Liver (tissue), 9 donors: Measurements from ENCODE around the gene SLC38A4. TPM values are rescaled to one million over a fixed set of nuclear protein-coding genes. Genes with fewer than 3 reads are reported as not detected.
"Not testable (repeated sequence)": the region's sequence is repeated elsewhere in the genome, so short reads cannot be mapped to it uniquely, and the experiment has no call there.

ENCODE experiments used
- DNase-seq: peaks from one replicate; pipeline ENCODE4 v3.0.0-alpha.2; 2017; ENCODE audit warnings: low spot score
- H3K27ac ChIP-seq, 2 donors: one replicate each; pipeline ENCODE4 v1.7.0; 2013; ENCODE audit warnings: inconsistent platforms in 2 of 2, low read length in 2 of 2, control low read depth in 1 of 2, low read depth in 1 of 2, mild to moderate bottlenecking in 1 of 2
- H3K27me3 ChIP-seq, 4 donors: one replicate each; pipeline versions ENCODE4 v1.6.1 to v1.7.0; 2013; ENCODE audit warnings: low read length in 3 of 4, inconsistent platforms in 1 of 4, mild to moderate bottlenecking in 1 of 4, moderate library complexity in 1 of 4; ENCODE audit not compliant: control insufficient read depth in 4 of 4, insufficient read depth in 4 of 4
- H3K36me3 ChIP-seq, 4 donors: one replicate each; pipeline versions ENCODE4 v1.6.1 to v1.7.0; 2013; ENCODE audit warnings: low read length in 3 of 4, mild to moderate bottlenecking in 3 of 4, low read depth in 1 of 4, moderate library complexity in 1 of 4; ENCODE audit not compliant: control insufficient read depth in 4 of 4, insufficient read depth in 3 of 4
- H3K4me1 ChIP-seq, 4 donors: one replicate each; pipeline versions ENCODE4 v1.6.1 to v1.7.0; 2013; ENCODE audit warnings: low read length in 3 of 4, mild to moderate bottlenecking in 3 of 4, moderate library complexity in 1 of 4; ENCODE audit not compliant: control insufficient read depth in 4 of 4, insufficient read depth in 4 of 4
- H3K4me3 ChIP-seq, 3 donors: one replicate each; pipeline versions ENCODE4 v1.6.1 to v1.7.0; 2013; ENCODE audit warnings: low read length in 3 of 3, control low read depth in 1 of 3, low read depth in 1 of 3, mild to moderate bottlenecking in 1 of 3
- H3K9ac ChIP-seq, 2 donors: one replicate each; pipeline ENCODE4 v1.7.0; 2013; ENCODE audit warnings: low read length in 2 of 2, mild to moderate bottlenecking in 2 of 2, moderate library complexity in 2 of 2, control low read depth in 1 of 2, low read depth in 1 of 2
- H3K9me3 ChIP-seq, 4 donors: one replicate each; pipeline versions ENCODE4 v1.6.1 to v1.7.0; 2013; ENCODE audit warnings: low read length in 3 of 4; ENCODE audit not compliant: control insufficient read depth in 4 of 4
- FOXA1 ChIP-seq: IDR thresholded peaks from 2 replicates; pipeline ENCODE4 v1.6.1; 2016; ENCODE audit warnings: antibody characterized with exemption
- FOXA2 ChIP-seq: IDR thresholded peaks from 2 replicates; pipeline ENCODE4 v1.6.1; 2016; ENCODE audit warnings: antibody characterized with exemption
- GABPA ChIP-seq, 2 donors: IDR thresholded peaks in 1 of 2; conservative IDR thresholded peaks in 1 of 2; 2 replicates each; pipeline ENCODE4 v1.6.1; 2016; ENCODE audit warnings: antibody characterized with exemption in 2 of 2, mild to moderate bottlenecking in 1 of 2, moderate library complexity in 1 of 2
- JUND ChIP-seq, 2 donors: IDR thresholded peaks; 2 replicates each; pipeline ENCODE4 v1.6.1; 2016; ENCODE audit warnings: antibody characterized with exemption in 2 of 2
- NR2F2 ChIP-seq: IDR thresholded peaks from 2 replicates; pipeline ENCODE4 v1.6.1; 2016; ENCODE audit warnings: antibody characterized with exemption
- TAF1 ChIP-seq: conservative IDR thresholded peaks from 2 replicates; pipeline ENCODE4 v1.6.1; 2016; ENCODE audit warnings: antibody characterized with exemption, mild to moderate bottlenecking
- YY1 ChIP-seq: IDR thresholded peaks from 2 replicates; pipeline ENCODE4 v1.6.1; 2016; ENCODE audit warnings: antibody characterized with exemption, mild to moderate bottlenecking
- WGBS: extraction: QIAGEN DNeasy Blood & Tissue Kit; methylation state at CpG from one replicate; pipeline ENCODE4 v1.1.7; 2013; 5-methylcytosine and 5-hydroxymethylcytosine counted together
- polyA plus RNA-seq, 2 donors: library from polyadenylated mRNA; stranded (reverse) in 1 of 2; unstranded in 1 of 2; fragments of 200-250 nt in 1 of 2; fragments of >200 nt in 1 of 2; fragmentation: Nextera tagmentation in 1 of 2; extraction: Ambion mirVana in 1 of 2; gene quantifications; one replicate each; pipeline versions ENCODE4 v1.2.1 to v1.2.3, GENCODE V29; 2013 to 2015
- total RNA-seq, 2 donors: library from RNA; depleted of rRNA; stranded (reverse); fragments of >200 nt; gene quantifications; one replicate each; pipeline ENCODE4 v1.2.3, GENCODE V29; 2014
- TF ChIP-seq, protein P1 (sequence below): IDR thresholded peaks from 2 replicates; pipeline ENCODE4 v1.6.1; 2016; ENCODE audit warnings: antibody characterized with exemption
- TF ChIP-seq, protein P2 (sequence below): IDR thresholded peaks from 2 replicates; pipeline ENCODE4 v1.6.1; 2016; ENCODE audit warnings: antibody characterized with exemption
- TF ChIP-seq, protein P3 (sequence below): IDR thresholded peaks from 2 replicates; pipeline ENCODE4 v1.6.1; 2016; ENCODE audit warnings: antibody characterized with exemption
- TF ChIP-seq, protein P4 (sequence below): IDR thresholded peaks from 2 replicates; pipeline ENCODE4 v1.6.1; 2016; ENCODE audit warnings: antibody characterized with exemption, mild to moderate bottlenecking
- donor health status: healthy.
- donor health status: healthy.
- donor health status: healthy.
- donor health status: healthy.
- donor health status: healthy.

SLC38A4 gene
- total and polyA plus RNA-seq, 4 donors = 92.0 to 389 (median 169) TPM

DNA sequence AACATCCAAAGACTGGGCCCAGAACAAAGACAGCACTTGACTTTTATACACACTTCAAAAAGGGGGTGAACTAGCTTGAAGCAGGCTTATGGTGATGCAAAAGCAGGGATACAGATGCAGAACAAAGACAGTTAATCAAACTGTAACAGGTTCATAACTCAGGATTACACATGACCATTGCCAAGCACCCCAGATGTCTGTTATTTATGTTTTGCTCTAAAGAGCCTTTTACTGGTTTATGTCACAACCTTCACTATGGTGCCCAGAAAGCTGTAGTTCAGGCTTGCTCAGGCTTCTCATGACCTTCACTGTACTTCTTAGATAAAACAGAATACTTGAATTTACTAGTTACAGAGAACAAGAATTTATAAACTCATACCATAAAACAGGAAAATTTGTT is 31.7 kb upstream of the SLC38A4 start:
- Histone ChIP-seq H3K27me3 (no peaks in the 10 kb centered on the region), H3K4me1 (no peaks in the 10 kb centered on the region), H3K36me3 (no peaks in the 10 kb centered on the region), H3K4me3 (no peak overlapping the region), H3K9me3 (no peaks in the 10 kb centered on the region), H3K27ac (no peak overlapping the region), H3K9ac (no peak overlapping the region)
- no peak for TF ChIP-seq TAF1
- TF ChIP-seq, protein P1, sequence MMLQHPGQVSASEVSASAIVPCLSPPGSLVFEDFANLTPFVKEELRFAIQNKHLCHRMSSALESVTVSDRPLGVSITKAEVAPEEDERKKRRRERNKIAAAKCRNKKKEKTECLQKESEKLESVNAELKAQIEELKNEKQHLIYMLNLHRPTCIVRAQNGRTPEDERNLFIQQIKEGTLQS = no peak
- TF ChIP-seq FOXA1 = no peak
- no peak for TF ChIP-seq FOXA2
- TF ChIP-seq, protein P2, sequence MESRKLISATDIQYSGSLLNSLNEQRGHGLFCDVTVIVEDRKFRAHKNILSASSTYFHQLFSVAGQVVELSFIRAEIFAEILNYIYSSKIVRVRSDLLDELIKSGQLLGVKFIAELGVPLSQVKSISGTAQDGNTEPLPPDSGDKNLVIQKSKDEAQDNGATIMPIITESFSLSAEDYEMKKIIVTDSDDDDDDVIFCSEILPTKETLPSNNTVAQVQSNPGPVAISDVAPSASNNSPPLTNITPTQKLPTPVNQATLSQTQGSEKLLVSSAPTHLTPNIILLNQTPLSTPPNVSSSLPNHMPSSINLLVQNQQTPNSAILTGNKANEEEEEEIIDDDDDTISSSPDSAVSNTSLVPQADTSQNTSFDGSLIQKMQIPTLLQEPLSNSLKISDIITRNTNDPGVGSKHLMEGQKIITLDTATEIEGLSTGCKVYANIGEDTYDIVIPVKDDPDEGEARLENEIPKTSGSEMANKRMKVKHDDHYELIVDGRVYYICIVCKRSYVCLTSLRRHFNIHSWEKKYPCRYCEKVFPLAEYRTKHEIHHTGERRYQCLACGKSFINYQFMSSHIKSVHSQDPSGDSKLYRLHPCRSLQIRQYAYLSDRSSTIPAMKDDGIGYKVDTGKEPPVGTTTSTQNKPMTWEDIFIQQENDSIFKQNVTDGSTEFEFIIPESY = no peak
- no peak for TF ChIP-seq YY1
- TF ChIP-seq, protein P3, sequence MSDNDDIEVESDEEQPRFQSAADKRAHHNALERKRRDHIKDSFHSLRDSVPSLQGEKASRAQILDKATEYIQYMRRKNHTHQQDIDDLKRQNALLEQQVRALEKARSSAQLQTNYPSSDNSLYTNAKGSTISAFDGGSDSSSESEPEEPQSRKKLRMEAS = no peak
- TF ChIP-seq JUND (IDR thresholded peaks at IDR 0.05) = no peak
- no peak for TF ChIP-seq NR2F2
- no peak for TF ChIP-seq GABPA (IDR thresholded peaks at IDR 0.05 in 1 of 2, conservative IDR thresholded peaks at IDR 0.05 in 1 of 2)
- no peak for DNase-seq

DNA sequence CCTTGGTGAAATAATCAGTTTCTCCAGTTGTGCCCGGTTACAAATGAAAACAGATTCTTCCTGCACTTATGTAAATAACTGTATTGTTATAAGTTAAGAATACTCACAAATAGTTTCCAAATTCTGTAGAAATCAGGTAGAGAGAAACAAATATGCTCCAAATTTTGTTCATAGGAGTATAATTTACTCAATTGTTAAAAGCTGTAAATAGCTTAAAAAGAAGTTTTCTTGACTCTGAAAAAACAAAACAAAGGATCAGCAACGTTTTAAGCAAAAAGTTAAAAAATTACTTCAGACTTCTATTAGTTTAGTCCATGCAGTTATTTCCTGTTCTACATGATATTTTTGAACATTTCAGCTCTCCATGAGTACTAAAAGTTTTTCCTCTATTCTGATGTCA is 30.0 kb upstream of the SLC38A4 start:
- H3K9me3 ChIP-seq = no peaks in the 10 kb centered on the region
- H3K27ac ChIP-seq = no peak overlapping the region
- no peak for DNase-seq
- TF ChIP-seq FOXA2 (no peak), JUND (IDR thresholded peaks at IDR 0.05) (no peak)
- TF ChIP-seq, protein P4, sequence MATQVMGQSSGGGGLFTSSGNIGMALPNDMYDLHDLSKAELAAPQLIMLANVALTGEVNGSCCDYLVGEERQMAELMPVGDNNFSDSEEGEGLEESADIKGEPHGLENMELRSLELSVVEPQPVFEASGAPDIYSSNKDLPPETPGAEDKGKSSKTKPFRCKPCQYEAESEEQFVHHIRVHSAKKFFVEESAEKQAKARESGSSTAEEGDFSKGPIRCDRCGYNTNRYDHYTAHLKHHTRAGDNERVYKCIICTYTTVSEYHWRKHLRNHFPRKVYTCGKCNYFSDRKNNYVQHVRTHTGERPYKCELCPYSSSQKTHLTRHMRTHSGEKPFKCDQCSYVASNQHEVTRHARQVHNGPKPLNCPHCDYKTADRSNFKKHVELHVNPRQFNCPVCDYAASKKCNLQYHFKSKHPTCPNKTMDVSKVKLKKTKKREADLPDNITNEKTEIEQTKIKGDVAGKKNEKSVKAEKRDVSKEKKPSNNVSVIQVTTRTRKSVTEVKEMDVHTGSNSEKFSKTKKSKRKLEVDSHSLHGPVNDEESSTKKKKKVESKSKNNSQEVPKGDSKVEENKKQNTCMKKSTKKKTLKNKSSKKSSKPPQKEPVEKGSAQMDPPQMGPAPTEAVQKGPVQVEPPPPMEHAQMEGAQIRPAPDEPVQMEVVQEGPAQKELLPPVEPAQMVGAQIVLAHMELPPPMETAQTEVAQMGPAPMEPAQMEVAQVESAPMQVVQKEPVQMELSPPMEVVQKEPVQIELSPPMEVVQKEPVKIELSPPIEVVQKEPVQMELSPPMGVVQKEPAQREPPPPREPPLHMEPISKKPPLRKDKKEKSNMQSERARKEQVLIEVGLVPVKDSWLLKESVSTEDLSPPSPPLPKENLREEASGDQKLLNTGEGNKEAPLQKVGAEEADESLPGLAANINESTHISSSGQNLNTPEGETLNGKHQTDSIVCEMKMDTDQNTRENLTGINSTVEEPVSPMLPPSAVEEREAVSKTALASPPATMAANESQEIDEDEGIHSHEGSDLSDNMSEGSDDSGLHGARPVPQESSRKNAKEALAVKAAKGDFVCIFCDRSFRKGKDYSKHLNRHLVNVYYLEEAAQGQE = no peak
- TF ChIP-seq, protein P3 = no peak
- H3K27me3 ChIP-seq = no peaks in the 10 kb centered on the region
- WGBS = 66% methylated on average over 2 of the region's 2 CpGs
- H3K4me3 ChIP-seq = no peak overlapping the region
- H3K36me3 ChIP-seq = no peaks in the 10 kb centered on the region
- H3K9ac ChIP-seq = no peak overlapping the region
- no peaks in the 10 kb centered on the region for H3K4me1 ChIP-seq

DNA sequence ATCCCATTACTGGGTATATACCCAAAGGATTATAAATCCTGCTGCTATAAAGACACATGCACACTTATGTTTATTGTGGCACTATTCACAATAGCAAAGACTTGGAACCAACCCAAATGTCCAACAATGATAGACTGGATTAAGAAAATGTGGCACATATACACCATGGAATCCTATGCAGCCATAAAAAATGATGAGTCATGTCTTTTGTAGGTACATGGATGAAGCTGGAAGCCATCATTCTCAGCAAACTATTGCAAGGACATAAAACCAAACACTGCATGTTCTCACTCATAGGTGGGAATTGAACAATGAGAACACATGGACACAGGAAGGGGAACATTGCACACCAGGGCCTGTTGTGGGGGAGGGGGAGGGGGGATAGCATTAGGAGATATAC is 28.4 kb upstream of the SLC38A4 start:
- not testable (repeated sequence) for H3K9me3 ChIP-seq, DNase-seq, H3K9ac ChIP-seq

DNA sequence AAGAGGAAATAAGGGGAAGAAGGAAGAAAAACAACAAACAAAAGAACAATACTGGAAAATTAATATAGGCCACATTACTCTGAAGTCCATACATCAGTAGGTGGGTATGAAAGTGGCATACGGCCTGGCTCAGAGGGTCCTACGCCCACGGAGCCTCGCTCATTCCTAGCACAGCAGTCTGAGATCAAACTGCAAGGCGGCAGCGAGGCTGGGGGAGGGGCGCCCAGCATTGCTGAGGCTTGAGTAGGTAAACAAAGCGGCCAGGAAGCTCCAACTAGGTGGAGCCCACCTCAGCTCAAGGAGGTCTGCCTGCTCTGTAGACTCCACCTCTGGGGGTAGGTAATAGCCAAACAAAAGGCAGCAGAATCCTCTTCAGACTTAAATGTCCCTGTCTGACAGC is 23.0 kb upstream of the SLC38A4 start:
- not testable (repeated sequence) for DNase-seq
- 93% methylated on average over 8 of the region's 8 CpGs for WGBS

More for the DNA sequence above, 28.4 kb upstream of the SLC38A4 start:
- H3K36me3 ChIP-seq, H3K4me3 ChIP-seq, H3K27me3 ChIP-seq, H3K27ac ChIP-seq, H3K4me1 ChIP-seq: not testable (repeated sequence)

More for the DNA sequence above, 23.0 kb upstream of the SLC38A4 start:
- H3K9me3 ChIP-seq, H3K4me3 ChIP-seq, H3K27me3 ChIP-seq, H3K4me1 ChIP-seq, H3K27ac ChIP-seq, H3K36me3 ChIP-seq, H3K9ac ChIP-seq: not testable (repeated sequence)
